AG04449 (cell line): ENCODE results near the gene CTNNBL1.
"Not testable (repeated sequence)": the region's sequence is repeated elsewhere in the genome, so short reads cannot be mapped to it uniquely, and the experiment has no call there.

Experiments
- CTCF ChIA-PET: fragments of 350-600 bp; formaldehyde crosslinking; extraction: SDS; loops from one replicate; lab custom pipeline; 2021; ENCODE audit warnings: antibody characterized with exemption; lab: Yijun Ruan, JAX
- POLR2A ChIA-PET: fragments of 400-600, 350-600 bp; formaldehyde crosslinking; extraction: SDS; loops from one replicate; lab custom pipeline; 2020; ENCODE audit warnings: antibody characterized with exemption, inconsistent platforms; lab: Yijun Ruan, JAX
- DNase-seq: peaks from one replicate; pipeline ENCODE4 v3.0.0-alpha.2; 2010; ENCODE audit warnings: low read depth, low spot score
- H3K4me3 ChIP-seq: 2 replicates; pipeline ENCODE4 v1.5.1; 2011; ENCODE audit warnings: low read depth, mild to moderate bottlenecking, control low read depth, low read length
- TF ChIP-seq, protein P1 (sequence below): IDR thresholded peaks from one replicate; pipeline ENCODE4 v1.5.1; 2011; ENCODE audit warnings: mild to moderate bottlenecking, moderate library complexity, low read length, control low read depth, inconsistent platforms; ENCODE audit not compliant: insufficient read depth; ENCODE audit errors: missing control alignments

CTNNBL1 gene

GRCh38 chr20:37853823-37854375, 160.1 kb downstream of the CTNNBL1 start:
- ChIA-PET POLR2A (no interaction called here), CTCF (interaction anchor here (1.5 kb wide), 1 partner anchor 367 kb away, joined by 4 read pairs; no protein-coding TSS in a partner anchor)
- no peak for DNase-seq
- H3K4me3 ChIP-seq: no peak overlapping the region
- TF ChIP-seq, protein P1, sequence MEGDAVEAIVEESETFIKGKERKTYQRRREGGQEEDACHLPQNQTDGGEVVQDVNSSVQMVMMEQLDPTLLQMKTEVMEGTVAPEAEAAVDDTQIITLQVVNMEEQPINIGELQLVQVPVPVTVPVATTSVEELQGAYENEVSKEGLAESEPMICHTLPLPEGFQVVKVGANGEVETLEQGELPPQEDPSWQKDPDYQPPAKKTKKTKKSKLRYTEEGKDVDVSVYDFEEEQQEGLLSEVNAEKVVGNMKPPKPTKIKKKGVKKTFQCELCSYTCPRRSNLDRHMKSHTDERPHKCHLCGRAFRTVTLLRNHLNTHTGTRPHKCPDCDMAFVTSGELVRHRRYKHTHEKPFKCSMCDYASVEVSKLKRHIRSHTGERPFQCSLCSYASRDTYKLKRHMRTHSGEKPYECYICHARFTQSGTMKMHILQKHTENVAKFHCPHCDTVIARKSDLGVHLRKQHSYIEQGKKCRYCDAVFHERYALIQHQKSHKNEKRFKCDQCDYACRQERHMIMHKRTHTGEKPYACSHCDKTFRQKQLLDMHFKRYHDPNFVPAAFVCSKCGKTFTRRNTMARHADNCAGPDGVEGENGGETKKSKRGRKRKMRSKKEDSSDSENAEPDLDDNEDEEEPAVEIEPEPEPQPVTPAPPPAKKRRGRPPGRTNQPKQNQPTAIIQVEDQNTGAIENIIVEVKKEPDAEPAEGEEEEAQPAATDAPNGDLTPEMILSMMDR: no peak

GRCh38 chr20:37856034-37856433, 162.2 kb downstream of the CTNNBL1 start:
- POLR2A ChIA-PET, DNase-seq, CTCF ChIA-PET, H3K4me3 ChIP-seq: not testable (repeated sequence)

DNA sequence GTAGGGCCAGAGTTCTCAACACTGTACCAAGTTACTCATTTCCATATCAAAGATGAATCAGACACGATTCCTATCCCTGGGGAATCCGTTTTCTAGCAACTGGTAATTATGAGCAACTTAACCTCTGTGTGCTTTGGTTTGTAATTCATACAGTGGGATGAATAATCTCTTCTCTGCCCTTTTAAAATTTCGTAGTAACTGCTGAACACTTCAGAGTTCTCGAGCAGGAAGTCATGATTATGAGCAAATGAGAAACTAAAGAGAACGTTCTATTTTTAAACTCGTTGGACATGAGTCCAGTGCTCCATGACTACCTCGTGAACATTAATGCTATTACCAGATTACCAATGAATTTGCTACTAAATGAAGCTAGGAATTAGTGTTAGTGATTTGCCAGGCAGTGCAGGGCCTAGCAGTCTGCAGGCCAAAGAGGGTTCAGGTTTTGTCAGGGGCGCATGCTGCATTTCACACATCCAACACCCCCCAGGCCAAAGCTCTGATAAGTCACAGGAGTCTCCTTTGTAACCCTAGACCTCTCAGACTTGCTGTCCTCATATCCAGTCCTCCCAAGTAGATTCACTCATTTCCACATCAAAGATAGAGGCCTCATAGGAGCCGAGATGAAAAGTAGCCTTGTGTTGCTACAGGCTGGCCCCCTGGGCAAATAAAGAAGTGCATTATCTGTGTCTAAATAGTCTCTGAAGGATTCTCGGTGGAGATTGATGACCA, 163.3 kb downstream of the CTNNBL1 start:
- DNase-seq: peak; percentile 61
- TF ChIP-seq, protein P1: no peak
- CTCF ChIA-PET: interaction anchor here (1.7 kb wide), 1 partner anchor 364 kb away, joined by 4 read pairs; no protein-coding TSS in a partner anchor

GRCh38 chr20:37859406-37860171, 165.8 kb downstream of the CTNNBL1 start:
- ChIA-PET POLR2A (no interaction called here), CTCF (no interaction called here)
- no peak overlapping the region for H3K4me3 ChIP-seq
- TF ChIP-seq, protein P1: no peak
- DNase-seq: no peak

More for the DNA sequence above, 163.3 kb downstream of the CTNNBL1 start:
- no peak overlapping the region for H3K4me3 ChIP-seq
- POLR2A ChIA-PET: no interaction called here

DNA sequence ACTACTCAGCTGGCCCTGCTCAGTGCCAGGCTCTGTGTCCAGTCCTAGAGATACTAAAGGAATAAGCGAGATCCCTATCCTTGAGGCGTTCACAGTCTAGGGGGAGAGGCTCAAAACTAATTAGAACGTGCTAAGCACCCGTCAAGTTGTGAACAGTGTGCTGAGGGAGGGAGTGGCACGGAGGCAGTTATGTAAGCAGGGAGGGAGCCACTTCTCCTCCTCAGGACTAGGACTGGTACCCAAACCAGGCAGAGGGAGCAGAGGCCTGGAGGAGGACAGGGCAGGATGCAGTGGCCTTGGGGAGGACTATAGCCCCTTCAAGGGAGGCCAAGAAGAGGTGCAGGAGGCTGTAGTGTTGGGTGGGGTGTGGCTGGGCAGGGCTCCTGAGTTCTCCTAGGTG, 169.5 kb downstream of the CTNNBL1 start:
- H3K4me3 ChIP-seq: no peak overlapping the region
- ChIA-PET CTCF (no interaction called here), POLR2A (no interaction called here)
- TF ChIP-seq, protein P1: no peak
- no peak for DNase-seq

GRCh38 chr20:37864298-37864697, 170.5 kb downstream of the CTNNBL1 start:
- DNase-seq: no peak
- ChIA-PET POLR2A (no interaction called here), CTCF (interaction anchor here (2.2 kb wide), 1 partner anchor 357 kb away, joined by 10 read pairs; no protein-coding TSS in a partner anchor)
- H3K4me3 ChIP-seq: no peak overlapping the region
- TF ChIP-seq, protein P1: no peak
